Ishikawa (cell line): ENCODE results near the gene MBTPS1.

Experiments used
- CREB1 ChIP-seq: IDR thresholded peaks from 2 replicates; pipeline ENCODE4 v1.6.1; 2012; ENCODE audit warnings: low read depth
- EP300 ChIP-seq: IDR thresholded peaks from 2 replicates; pipeline ENCODE4 v1.6.1; 2012; ENCODE audit warnings: borderline replicate concordance
- NFIC ChIP-seq: IDR thresholded peaks from 2 replicates; pipeline ENCODE4 v1.6.1; 2012
- RAD21 ChIP-seq: IDR thresholded peaks from 2 replicates; pipeline ENCODE4 v1.6.1; 2012; ENCODE audit warnings: low read depth
- REST ChIP-seq: IDR thresholded peaks from 2 replicates; pipeline ENCODE4 v1.6.1; 2012; ENCODE audit warnings: low read depth, mild to moderate bottlenecking
- TAF1 ChIP-seq: IDR thresholded peaks from 2 replicates; pipeline ENCODE4 v1.6.1; 2012; ENCODE audit warnings: low read depth, mild to moderate bottlenecking
- TCF12 ChIP-seq: IDR thresholded peaks from 2 replicates; pipeline ENCODE4 v1.6.1; 2012; ENCODE audit warnings: low read depth
- TEAD4 ChIP-seq: IDR thresholded peaks from 2 replicates; pipeline ENCODE4 v1.6.1; 2012
- YY1 ChIP-seq: IDR thresholded peaks from 2 replicates; pipeline ENCODE4 v1.6.1; 2012; ENCODE audit warnings: low read depth
- TF ChIP-seq, protein P1 (sequence below): IDR thresholded peaks from 2 replicates; pipeline ENCODE4 v1.6.1; 2012
- TF ChIP-seq, protein P2 (sequence below): IDR thresholded peaks from 2 replicates; pipeline ENCODE4 v1.6.1; 2012

GRCh38 chr16:84059946-84060901 is 56.5 kb downstream of the MBTPS1 start:
- TF ChIP-seq, protein P1, sequence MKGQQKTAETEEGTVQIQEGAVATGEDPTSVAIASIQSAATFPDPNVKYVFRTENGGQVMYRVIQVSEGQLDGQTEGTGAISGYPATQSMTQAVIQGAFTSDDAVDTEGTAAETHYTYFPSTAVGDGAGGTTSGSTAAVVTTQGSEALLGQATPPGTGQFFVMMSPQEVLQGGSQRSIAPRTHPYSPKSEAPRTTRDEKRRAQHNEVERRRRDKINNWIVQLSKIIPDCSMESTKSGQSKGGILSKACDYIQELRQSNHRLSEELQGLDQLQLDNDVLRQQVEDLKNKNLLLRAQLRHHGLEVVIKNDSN: no peak
- TF ChIP-seq YY1 (no peak), EP300 (no peak), RAD21 (no peak), TCF12 (no peak), TEAD4 (no peak), TAF1 (no peak), REST (no peak), CREB1 (no peak), NFIC (no peak)
- TF ChIP-seq, protein P2, sequence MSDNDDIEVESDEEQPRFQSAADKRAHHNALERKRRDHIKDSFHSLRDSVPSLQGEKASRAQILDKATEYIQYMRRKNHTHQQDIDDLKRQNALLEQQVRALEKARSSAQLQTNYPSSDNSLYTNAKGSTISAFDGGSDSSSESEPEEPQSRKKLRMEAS: no peak
